ENCODE measurements around the gene OSBPL2. TPM values are rescaled to one million over a fixed set of nuclear protein-coding genes. Genes with fewer than 3 reads are reported as not detected.

Gene OSBPL2
- total and polyA plus RNA-seq, 4 experiments from 2014 or later = 14.8 to 84.4 (median 49.1) TPM

DNA sequence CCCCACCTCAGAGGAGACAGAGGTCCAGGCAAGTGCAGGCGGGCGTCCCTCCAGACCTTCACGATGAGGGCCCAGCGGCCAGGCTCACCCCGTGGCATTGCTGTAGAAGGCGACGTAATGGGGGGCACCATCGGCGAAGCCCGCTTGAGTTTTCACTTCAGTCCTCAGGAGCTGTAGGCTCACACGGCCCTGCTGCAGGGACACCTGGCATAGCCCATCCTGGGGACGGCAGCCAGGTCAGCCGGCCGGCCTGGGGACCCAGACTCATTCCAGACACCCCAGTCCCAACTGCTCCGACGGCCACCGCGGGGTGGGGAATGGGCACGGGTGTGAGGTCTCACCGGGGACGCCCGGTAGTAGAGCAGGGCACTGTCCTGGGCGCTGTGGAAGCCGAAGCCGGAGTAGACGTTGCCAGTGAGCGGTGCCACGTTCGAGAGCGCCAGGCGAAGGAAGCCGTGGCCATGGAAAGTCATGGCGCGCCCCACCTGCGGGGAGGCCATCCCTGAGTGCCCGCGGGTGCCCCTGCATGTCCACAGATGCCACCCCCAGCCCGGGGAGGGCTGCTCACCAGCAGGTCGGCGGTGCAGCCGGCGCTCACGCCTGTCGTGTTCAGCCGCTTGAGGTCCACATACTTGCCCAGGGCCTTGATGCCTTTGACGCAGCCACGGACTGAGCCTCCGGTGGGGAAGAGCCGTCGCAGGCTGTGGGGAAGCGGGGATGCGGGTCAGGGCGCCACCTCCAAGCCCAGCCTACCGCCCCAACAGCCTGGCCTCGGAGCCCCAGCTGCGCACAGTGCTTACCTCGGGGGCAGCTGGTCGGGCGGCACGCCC is 73.7 kb downstream of the OSBPL2 start:
- no peaks in the 10 kb centered on the region for H3K9me3 Mint-ChIP-seq
- H3K27ac Mint-ChIP-seq = no peak overlapping the region
- Histone ChIP-seq H3K9me3 (ENCODE audit: control insufficient read depth in 1 of 2, low read length in 2 of 2) (no peaks in the 10 kb centered on the region), H3K4me1 (ENCODE audit: insufficient read depth, low read length) (no peaks in the 10 kb centered on the region), H3K36me3 (ENCODE audit: insufficient read depth, low read length) (peaks cover 19% of the 10 kb centered on the region), H3K27ac (ENCODE audit: low read depth, low read length) (no peak overlapping the region), H3K4me3 (ENCODE audit: low read length in 2 of 2) (no peak overlapping the region), H3K27me3 (ENCODE audit: insufficient read depth, low read length) (no peaks in the 10 kb centered on the region)
- DNase-seq = peak in 1 of 5 donors; percentile 30
- peaks cover 4% of the 10 kb centered on the region in 2 donors for H3K36me3 Mint-ChIP-seq
- ChIA-PET POLR2A (ENCODE audit: partially characterized antibody) (no interaction called here), CTCF (ENCODE audit: partially characterized antibody) (no interaction called here)
- no peak overlapping the region for H3K4me3 Mint-ChIP-seq
- intact Hi-C loops (cut with micrococcal nuclease) = no loop called here
- H3K27me3 Mint-ChIP-seq = no peaks in the 10 kb centered on the region
- no peaks in the 10 kb centered on the region for H3K4me1 Mint-ChIP-seq

- no peak for DNase-seq
- no peaks in the 10 kb centered on the region for H3K27me3 ChIP-seq (ENCODE audit: insufficient read depth, low read length)
- no peaks in the 10 kb centered on the region for H3K9me3 Mint-ChIP-seq
- intact Hi-C loops (cut with micrococcal nuclease) = no loop called here
- ChIA-PET POLR2A (ENCODE audit: partially characterized antibody) (no interaction called here), CTCF (ENCODE audit: partially characterized antibody) (no interaction called here)
- no peaks in the 10 kb centered on the region for H3K9me3 ChIP-seq (ENCODE audit: control insufficient read depth in 1 of 2, low read length in 2 of 2)
- H3K27ac ChIP-seq (ENCODE audit: low read depth, low read length) = no peak overlapping the region
- H3K4me1 Mint-ChIP-seq = no peaks in the 10 kb centered on the region
- H3K4me3 ChIP-seq (ENCODE audit: low read length in 2 of 2) = no peak overlapping the region
- H3K36me3 ChIP-seq (ENCODE audit: insufficient read depth, low read length) = peaks cover 13% of the 10 kb centered on the region
- no peaks in the 10 kb centered on the region for H3K4me1 ChIP-seq (ENCODE audit: insufficient read depth, low read length)
- peaks cover 4% of the 10 kb centered on the region in 2 donors for H3K36me3 Mint-ChIP-seq
- no peak overlapping the region for H3K4me3 Mint-ChIP-seq
- H3K27me3 Mint-ChIP-seq = no peaks in the 10 kb centered on the region
- H3K27ac Mint-ChIP-seq = no peak overlapping the region
Observed at GRCh38 chr20:62312662-62312977, 74.3 kb downstream of the OSBPL2 start.

DNA sequence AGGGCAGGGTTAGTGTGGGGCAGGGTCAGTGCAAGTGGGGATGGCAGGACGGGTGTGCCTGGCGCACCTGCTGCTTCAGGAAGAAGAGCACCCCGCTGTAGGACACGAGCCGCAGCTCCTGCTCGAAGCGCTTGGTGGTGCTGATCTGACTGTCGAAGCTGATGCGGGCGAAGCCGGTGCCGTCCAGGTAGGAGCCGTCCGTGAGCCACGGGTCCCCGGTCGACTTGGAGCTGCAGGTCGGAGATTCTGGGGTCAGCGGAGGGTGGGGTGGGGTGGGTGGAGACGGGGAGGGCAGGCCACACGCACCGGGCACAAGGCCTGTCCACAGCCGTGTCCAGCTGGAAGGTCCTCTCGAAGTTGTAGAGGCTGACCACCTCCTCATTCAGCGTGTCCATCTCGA is 74.7 kb downstream of the OSBPL2 start:
- Mint-ChIP-seq H3K27ac (no peak overlapping the region), H3K36me3 (peaks cover 4% of the 10 kb centered on the region in 2 donors), H3K9me3 (no peaks in the 10 kb centered on the region), H3K27me3 (no peaks in the 10 kb centered on the region), H3K4me3 (no peak overlapping the region), H3K4me1 (no peaks in the 10 kb centered on the region)
- Histone ChIP-seq H3K4me3 (ENCODE audit: low read length in 2 of 2) (no peak overlapping the region), H3K9me3 (ENCODE audit: control insufficient read depth in 1 of 2, low read length in 2 of 2) (no peaks in the 10 kb centered on the region), H3K27ac (ENCODE audit: low read depth, low read length) (no peak overlapping the region), H3K4me1 (ENCODE audit: insufficient read depth, low read length) (no peaks in the 10 kb centered on the region), H3K36me3 (ENCODE audit: insufficient read depth, low read length) (peaks cover 9% of the 10 kb centered on the region), H3K27me3 (ENCODE audit: insufficient read depth, low read length) (no peaks in the 10 kb centered on the region)
- DNase-seq = no peak
- ChIA-PET CTCF (ENCODE audit: partially characterized antibody) (no interaction called here), POLR2A (ENCODE audit: partially characterized antibody) (no interaction called here)
- intact Hi-C loops (cut with micrococcal nuclease) = no loop called here

- Mint-ChIP-seq H3K27ac (no peak overlapping the region), H3K36me3 (peaks cover 3 to 4% of the 10 kb centered on the region in 2 donors)
- no peaks in the 10 kb centered on the region for H3K9me3 ChIP-seq (ENCODE audit: control insufficient read depth in 1 of 2, low read length in 2 of 2)
Observed at GRCh38 chr20:62313460-62314338, 75.4 kb downstream of the OSBPL2 start.

GRCh38 chr20:62314339-62314638 is 76.0 kb downstream of the OSBPL2 start:
- ChIA-PET CTCF (ENCODE audit: partially characterized antibody) (no interaction called here), POLR2A (ENCODE audit: partially characterized antibody) (no interaction called here)
- no peaks in the 10 kb centered on the region for H3K9me3 ChIP-seq (ENCODE audit: control insufficient read depth in 1 of 2, low read length in 2 of 2)
- no peak overlapping the region for H3K27ac ChIP-seq (ENCODE audit: low read depth, low read length)
- no peaks in the 10 kb centered on the region for H3K27me3 Mint-ChIP-seq
- peak overlapping the region in 1 of 7 donors; percentile 42 for H3K27ac Mint-ChIP-seq
- H3K4me1 ChIP-seq (ENCODE audit: insufficient read depth, low read length) = no peaks in the 10 kb centered on the region
- H3K4me3 Mint-ChIP-seq = no peak overlapping the region
- no peak overlapping the region for H3K4me3 ChIP-seq (ENCODE audit: low read length in 2 of 2)
- H3K27me3 ChIP-seq (ENCODE audit: insufficient read depth, low read length) = no peaks in the 10 kb centered on the region
- H3K9me3 Mint-ChIP-seq = no peaks in the 10 kb centered on the region
- peak in 1 of 5 donors; percentile 8 for DNase-seq
- H3K36me3 ChIP-seq (ENCODE audit: insufficient read depth, low read length) = no peaks in the 10 kb centered on the region
- H3K4me1 Mint-ChIP-seq = no peaks in the 10 kb centered on the region
- H3K36me3 Mint-ChIP-seq = no peaks in the 10 kb centered on the region
- intact Hi-C loops (cut with micrococcal nuclease) = no loop called here

More at GRCh38 chr20:62313460-62314338, 75.4 kb downstream of the OSBPL2 start:
- intact Hi-C loops (cut with micrococcal nuclease) = no loop called here
- no peaks in the 10 kb centered on the region for H3K4me1 ChIP-seq (ENCODE audit: insufficient read depth, low read length)
- Mint-ChIP-seq H3K4me3 (no peak overlapping the region), H3K4me1 (no peaks in the 10 kb centered on the region), H3K27me3 (no peaks in the 10 kb centered on the region), H3K9me3 (no peaks in the 10 kb centered on the region)
- ChIA-PET POLR2A (ENCODE audit: partially characterized antibody) (no interaction called here), CTCF (ENCODE audit: partially characterized antibody) (no interaction called here)
- no peak overlapping the region for H3K27ac ChIP-seq (ENCODE audit: low read depth, low read length)
- H3K4me3 ChIP-seq (ENCODE audit: low read length in 2 of 2) = no peak overlapping the region
- H3K27me3 ChIP-seq (ENCODE audit: insufficient read depth, low read length) = no peaks in the 10 kb centered on the region
- no peak for DNase-seq
- peaks cover 2% of the 10 kb centered on the region for H3K36me3 ChIP-seq (ENCODE audit: insufficient read depth, low read length)

GRCh38 chr20:62314711-62315302 is 76.5 kb downstream of the OSBPL2 start:
- Histone ChIP-seq H3K9me3 (ENCODE audit: control insufficient read depth in 1 of 2, low read length in 2 of 2) (no peaks in the 10 kb centered on the region), H3K36me3 (ENCODE audit: insufficient read depth, low read length) (no peaks in the 10 kb centered on the region), H3K27ac (ENCODE audit: low read depth, low read length) (no peak overlapping the region), H3K4me3 (ENCODE audit: low read length in 2 of 2) (no peak overlapping the region), H3K27me3 (ENCODE audit: insufficient read depth, low read length) (no peaks in the 10 kb centered on the region), H3K4me1 (ENCODE audit: insufficient read depth, low read length) (no peaks in the 10 kb centered on the region)
- CTCF ChIA-PET (ENCODE audit: partially characterized antibody) = no interaction called here
- peak in 1 of 5 donors; percentile 20 for DNase-seq
- H3K4me3 Mint-ChIP-seq = no peak overlapping the region
- peak overlapping the region in 1 of 7 donors; percentile 42 for H3K27ac Mint-ChIP-seq
- intact Hi-C loops (cut with micrococcal nuclease) = no loop called here
- no peaks in the 10 kb centered on the region for H3K27me3 Mint-ChIP-seq
- H3K36me3 Mint-ChIP-seq = no peaks in the 10 kb centered on the region
- H3K4me1 Mint-ChIP-seq = no peaks in the 10 kb centered on the region
- POLR2A ChIA-PET (ENCODE audit: partially characterized antibody) = no interaction called here
- H3K9me3 Mint-ChIP-seq = no peaks in the 10 kb centered on the region

DNA sequence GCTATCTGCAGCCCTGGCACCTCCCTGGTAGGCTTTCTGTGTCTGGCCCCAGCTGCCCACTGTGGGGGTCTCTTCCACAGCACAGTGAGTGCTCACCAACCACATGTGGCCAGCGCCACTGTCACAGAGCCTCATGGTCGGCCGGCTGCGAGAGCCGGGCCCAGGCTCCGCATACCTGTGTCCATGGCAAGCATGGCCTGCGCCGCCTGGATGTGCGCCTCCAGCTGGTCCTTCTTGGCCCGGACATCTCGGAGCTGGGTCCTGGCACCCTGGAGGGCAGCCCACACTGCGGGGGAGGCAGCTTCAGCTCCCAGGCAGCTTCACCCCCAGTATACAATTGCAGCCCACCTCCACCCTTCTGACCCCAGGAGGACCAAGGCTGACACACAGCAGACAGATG is 77.5 kb downstream of the OSBPL2 start:
- peak in 1 of 5 donors; percentile 14 for DNase-seq
- Mint-ChIP-seq H3K9me3 (no peaks in the 10 kb centered on the region), H3K4me1 (no peaks in the 10 kb centered on the region), H3K36me3 (no peaks in the 10 kb centered on the region), H3K4me3 (no peak overlapping the region), H3K27me3 (no peaks in the 10 kb centered on the region), H3K27ac (no peak overlapping the region)
- ChIA-PET CTCF (ENCODE audit: partially characterized antibody) (no interaction called here), POLR2A (ENCODE audit: partially characterized antibody) (no interaction called here)
- H3K9me3 ChIP-seq (ENCODE audit: control insufficient read depth in 1 of 2, low read length in 2 of 2) = no peaks in the 10 kb centered on the region
- no peak overlapping the region for H3K27ac ChIP-seq (ENCODE audit: low read depth, low read length)
- intact Hi-C loops (cut with micrococcal nuclease) = no loop called here
- no peaks in the 10 kb centered on the region for H3K27me3 ChIP-seq (ENCODE audit: insufficient read depth, low read length)
- no peaks in the 10 kb centered on the region for H3K4me1 ChIP-seq (ENCODE audit: insufficient read depth, low read length)
- H3K4me3 ChIP-seq (ENCODE audit: low read length in 2 of 2) = no peak overlapping the region
- no peaks in the 10 kb centered on the region for H3K36me3 ChIP-seq (ENCODE audit: insufficient read depth, low read length)

Data from CD4-positive, alpha-beta memory T cell (primary cell).